ENCODE measurements around the gene PRKCA. TPM values are rescaled to one million over a fixed set of nuclear protein-coding genes. Genes with fewer than 3 reads are reported as not detected.

The PRKCA gene
- total RNA-seq, 1 experiment from 2014 or later, result 4.4 TPM

- Histone ChIP-seq H3K4me2 (ENCODE audit: low read depth, low read length, poor library complexity, severe bottlenecking) (no peak overlapping the region), H3K27me3 (ENCODE audit: low read length) (no peaks in the 10 kb centered on the region), H3K9me3 (ENCODE audit: low read length) (no peaks in the 10 kb centered on the region)
Observed at GRCh38 chr17:66551839-66552238, 249.4 kb downstream of the PRKCA start.

GRCh38 chr17:66552371-66552770 lies 250.0 kb downstream of the PRKCA start:
- Histone ChIP-seq H3K27me3 (ENCODE audit: low read length) (no peaks in the 10 kb centered on the region), H3K4me3 (ENCODE audit: low read length) (no peak overlapping the region), H3K36me3 (ENCODE audit: insufficient read depth, low read length) (no peaks in the 10 kb centered on the region), H3K9ac (ENCODE audit: low read length) (no peak overlapping the region), H4K20me1 (ENCODE audit: insufficient read depth, low read depth, low read length) (no peaks in the 10 kb centered on the region), H2AFZ (ENCODE audit: low read length) (no peak overlapping the region), H3K9me3 (ENCODE audit: low read length) (no peaks in the 10 kb centered on the region), H3K4me1 (ENCODE audit: low read length) (peaks cover 11% of the 10 kb centered on the region), H3K9me2 (replicated peaks; ENCODE audit: insufficient read depth, low read length) (no peaks in the 10 kb centered on the region), H3K4me2 (ENCODE audit: low read depth, low read length, poor library complexity, severe bottlenecking) (no peak overlapping the region), H3K27ac (ENCODE audit: low read length) (no peak overlapping the region), H3K79me2 (ENCODE audit: low read length) (no peaks in the 10 kb centered on the region)
- no peak for DNase-seq

More at GRCh38 chr17:66551839-66552238, 249.4 kb downstream of the PRKCA start:
- H3K9ac ChIP-seq (ENCODE audit: low read length), result no peak overlapping the region
- H3K79me2 ChIP-seq (ENCODE audit: low read length), result no peaks in the 10 kb centered on the region
- no peak overlapping the region for H2AFZ ChIP-seq (ENCODE audit: low read length)
- DNase-seq, result no peak
- H3K36me3 ChIP-seq (ENCODE audit: insufficient read depth, low read length), result no peaks in the 10 kb centered on the region
- H3K4me3 ChIP-seq (ENCODE audit: low read length), result no peak overlapping the region
- H3K27ac ChIP-seq (ENCODE audit: low read length), result no peak overlapping the region
- H4K20me1 ChIP-seq (ENCODE audit: insufficient read depth, low read depth, low read length), result no peaks in the 10 kb centered on the region
- no peaks in the 10 kb centered on the region for H3K9me2 ChIP-seq (replicated peaks; ENCODE audit: insufficient read depth, low read length)
- H3K4me1 ChIP-seq (ENCODE audit: low read length), result peaks cover 11% of the 10 kb centered on the region

GRCh38 chr17:66555605-66556004 lies 253.2 kb downstream of the PRKCA start:
- H3K4me3 ChIP-seq (ENCODE audit: low read length), result no peak overlapping the region
- DNase-seq, result no peak
- no peaks in the 10 kb centered on the region for H3K9me2 ChIP-seq (replicated peaks; ENCODE audit: insufficient read depth, low read length)
- H3K27ac ChIP-seq (ENCODE audit: low read length), result no peak overlapping the region
- no peak overlapping the region for H2AFZ ChIP-seq (ENCODE audit: low read length)
- H3K36me3 ChIP-seq (ENCODE audit: insufficient read depth, low read length), result no peaks in the 10 kb centered on the region
- H3K4me2 ChIP-seq (ENCODE audit: low read depth, low read length, poor library complexity, severe bottlenecking), result no peak overlapping the region
- no peak overlapping the region for H3K9ac ChIP-seq (ENCODE audit: low read length)
- H4K20me1 ChIP-seq (ENCODE audit: insufficient read depth, low read depth, low read length), result no peaks in the 10 kb centered on the region
- no peaks in the 10 kb centered on the region for H3K9me3 ChIP-seq (ENCODE audit: low read length)
- no peaks in the 10 kb centered on the region for H3K4me1 ChIP-seq (ENCODE audit: low read length)
- no peaks in the 10 kb centered on the region for H3K79me2 ChIP-seq (ENCODE audit: low read length)
- no peaks in the 10 kb centered on the region for H3K27me3 ChIP-seq (ENCODE audit: low read length)

- no peak overlapping the region for H3K4me2 ChIP-seq (ENCODE audit: low read depth, low read length, poor library complexity, severe bottlenecking)
Observed at GRCh38 chr17:66557200-66557599, 254.8 kb downstream of the PRKCA start.

GRCh38 chr17:66557886-66558285 lies 255.5 kb downstream of the PRKCA start:
- Histone ChIP-seq H3K27me3 (ENCODE audit: low read length) (no peaks in the 10 kb centered on the region), H3K4me1 (ENCODE audit: low read length) (no peaks in the 10 kb centered on the region), H3K9me2 (replicated peaks; ENCODE audit: insufficient read depth, low read length) (no peaks in the 10 kb centered on the region), H2AFZ (ENCODE audit: low read length) (no peak overlapping the region), H3K9me3 (ENCODE audit: low read length) (no peaks in the 10 kb centered on the region), H3K4me2 (ENCODE audit: low read depth, low read length, poor library complexity, severe bottlenecking) (no peak overlapping the region), H3K79me2 (ENCODE audit: low read length) (no peaks in the 10 kb centered on the region), H3K27ac (ENCODE audit: low read length) (no peak overlapping the region), H3K36me3 (ENCODE audit: insufficient read depth, low read length) (no peaks in the 10 kb centered on the region), H3K4me3 (ENCODE audit: low read length) (no peak overlapping the region), H3K9ac (ENCODE audit: low read length) (no peak overlapping the region), H4K20me1 (ENCODE audit: insufficient read depth, low read depth, low read length) (no peaks in the 10 kb centered on the region)
- DNase-seq, result no peak

More at GRCh38 chr17:66557200-66557599, 254.8 kb downstream of the PRKCA start:
- no peak for DNase-seq
- no peak overlapping the region for H3K4me3 ChIP-seq (ENCODE audit: low read length)
- no peaks in the 10 kb centered on the region for H3K36me3 ChIP-seq (ENCODE audit: insufficient read depth, low read length)
- H3K79me2 ChIP-seq (ENCODE audit: low read length), result no peaks in the 10 kb centered on the region
- no peaks in the 10 kb centered on the region for H3K4me1 ChIP-seq (ENCODE audit: low read length)
- H3K9me2 ChIP-seq (replicated peaks; ENCODE audit: insufficient read depth, low read length), result no peaks in the 10 kb centered on the region
- H4K20me1 ChIP-seq (ENCODE audit: insufficient read depth, low read depth, low read length), result no peaks in the 10 kb centered on the region
- H3K27ac ChIP-seq (ENCODE audit: low read length), result no peak overlapping the region
- no peak overlapping the region for H3K9ac ChIP-seq (ENCODE audit: low read length)
- no peak overlapping the region for H2AFZ ChIP-seq (ENCODE audit: low read length)
- H3K9me3 ChIP-seq (ENCODE audit: low read length), result no peaks in the 10 kb centered on the region
- H3K27me3 ChIP-seq (ENCODE audit: low read length), result no peaks in the 10 kb centered on the region

GRCh38 chr17:66560691-66561090 lies 258.3 kb downstream of the PRKCA start:
- Histone ChIP-seq H3K27me3 (ENCODE audit: low read length) (no peaks in the 10 kb centered on the region), H3K4me2 (ENCODE audit: low read depth, low read length, poor library complexity, severe bottlenecking) (no peak overlapping the region), H3K27ac (ENCODE audit: low read length) (no peak overlapping the region), H3K36me3 (ENCODE audit: insufficient read depth, low read length) (no peaks in the 10 kb centered on the region), H3K79me2 (ENCODE audit: low read length) (no peaks in the 10 kb centered on the region), H3K4me3 (ENCODE audit: low read length) (no peak overlapping the region), H4K20me1 (ENCODE audit: insufficient read depth, low read depth, low read length) (no peaks in the 10 kb centered on the region), H3K4me1 (ENCODE audit: low read length) (peaks cover 10% of the 10 kb centered on the region), H2AFZ (ENCODE audit: low read length) (no peak overlapping the region), H3K9ac (ENCODE audit: low read length) (no peak overlapping the region), H3K9me3 (ENCODE audit: low read length) (no peaks in the 10 kb centered on the region), H3K9me2 (replicated peaks; ENCODE audit: insufficient read depth, low read length) (no peaks in the 10 kb centered on the region)
- DNase-seq, result no peak

GRCh38 chr17:66562119-66562518 lies 259.7 kb downstream of the PRKCA start:
- no peak overlapping the region for H3K4me2 ChIP-seq (ENCODE audit: low read depth, low read length, poor library complexity, severe bottlenecking)
- no peaks in the 10 kb centered on the region for H3K9me2 ChIP-seq (replicated peaks; ENCODE audit: insufficient read depth, low read length)
- no peaks in the 10 kb centered on the region for H3K27me3 ChIP-seq (ENCODE audit: low read length)
- no peak for DNase-seq
- H3K9me3 ChIP-seq (ENCODE audit: low read length), result no peaks in the 10 kb centered on the region
- peaks cover 24% of the 10 kb centered on the region for H3K4me1 ChIP-seq (ENCODE audit: low read length)
- H3K36me3 ChIP-seq (ENCODE audit: insufficient read depth, low read length), result no peaks in the 10 kb centered on the region
- H4K20me1 ChIP-seq (ENCODE audit: insufficient read depth, low read depth, low read length), result no peaks in the 10 kb centered on the region
- no peak overlapping the region for H3K9ac ChIP-seq (ENCODE audit: low read length)
- H3K4me3 ChIP-seq (ENCODE audit: low read length), result no peak overlapping the region
- H3K27ac ChIP-seq (ENCODE audit: low read length), result no peak overlapping the region
- H2AFZ ChIP-seq (ENCODE audit: low read length), result no peak overlapping the region
- H3K79me2 ChIP-seq (ENCODE audit: low read length), result no peaks in the 10 kb centered on the region

GRCh38 chr17:66564992-66565465 lies 262.6 kb downstream of the PRKCA start:
- Histone ChIP-seq H3K9ac (ENCODE audit: low read length) (peak overlapping the region; percentile 32), H3K4me2 (ENCODE audit: low read depth, low read length, poor library complexity, severe bottlenecking) (peak overlapping the region; percentile 62), H3K9me3 (ENCODE audit: low read length) (peaks cover 5% of the 10 kb centered on the region; the same call in 1 of the 2 replicates), H3K36me3 (ENCODE audit: insufficient read depth, low read length) (no peaks in the 10 kb centered on the region), H3K4me3 (ENCODE audit: low read length) (peak overlapping the region; percentile 3; the same call in 1 of the 2 replicates), H3K27me3 (ENCODE audit: low read length) (no peaks in the 10 kb centered on the region), H2AFZ (ENCODE audit: low read length) (peak overlapping the region; percentile 61), H3K79me2 (ENCODE audit: low read length) (no peaks in the 10 kb centered on the region), H3K9me2 (replicated peaks; ENCODE audit: insufficient read depth, low read length) (no peaks in the 10 kb centered on the region), H4K20me1 (ENCODE audit: insufficient read depth, low read depth, low read length) (no peaks in the 10 kb centered on the region), H3K4me1 (ENCODE audit: low read length) (peaks cover 24% of the 10 kb centered on the region), H3K27ac (ENCODE audit: low read length) (peak overlapping the region; percentile 38; the same call in 1 of the 2 replicates)
- peak; percentile 46 for DNase-seq

All from Karpas-422 (cell line).